K562 (cell line): ENCODE measurements around the gene ZKSCAN4.

ENCODE experiments used
- GABPB1 ChIP-seq: sonication (generic); formaldehyde crosslinking; IDR thresholded peaks from 2 replicates; pipeline ENCODE4 v1.8.0; 2022; ENCODE audit warnings: mild to moderate bottlenecking, missing genetic modification reagents
- GATAD2A ChIP-seq: fragments of 450-650 bp; IDR thresholded peaks from 2 replicates; pipeline ENCODE4 v1.6.1; 2017
- ZNF263 ChIP-seq: sonication (generic); formaldehyde crosslinking; IDR thresholded peaks from 2 replicates; pipeline ENCODE4 v1.8.0; 2022; ENCODE audit warnings: mild to moderate bottlenecking, missing genetic modification reagents, borderline replicate concordance
- ZNF644 ChIP-seq: fragments of 200-800 bp; sonication (Bioruptor generic); IDR thresholded peaks from 2 replicates; pipeline ENCODE4 v1.6.1; 2016; ENCODE audit warnings: low read depth, missing genetic modification characterization, missing compliant biosample characterization
- TF ChIP-seq, protein P1 (sequence below), 2 experiments: fragments of 450-650 bp; formaldehyde crosslinking in 1 of 2; IDR thresholded peaks; 2 replicates each; pipeline versions ENCODE4 v1.4.0 to v1.6.1; 2014 to 2020; ENCODE audit warnings: mild to moderate bottlenecking in 2 of 2, borderline replicate concordance in 1 of 2, low read depth in 1 of 2
- TF ChIP-seq, protein P2 (sequence below), 3 experiments: IDR thresholded peaks in 2 of 3; conservative IDR thresholded peaks in 1 of 3; 2 replicates each; pipeline ENCODE4 v1.5.1; 2011 to 2012; ENCODE audit warnings: low read length in 3 of 3, mild to moderate bottlenecking in 3 of 3, control low read depth in 2 of 3, improper control_type of control experiment in 1 of 3, inconsistent platforms in 1 of 3, low read depth in 1 of 3, mixed read lengths in 1 of 3, moderate library complexity in 1 of 3; ENCODE audit not compliant: insufficient read depth in 2 of 3
- TF ChIP-seq, protein P3 (sequence below): fragments of 250-450 bp; sonication (Bioruptor Pico); IDR thresholded peaks from 2 replicates; pipeline ENCODE4 v1.8.0; 2021; ENCODE audit warnings: borderline replicate concordance, mild to moderate bottlenecking, moderate library complexity; ENCODE audit not compliant: poor library complexity, severe bottlenecking

DNA sequence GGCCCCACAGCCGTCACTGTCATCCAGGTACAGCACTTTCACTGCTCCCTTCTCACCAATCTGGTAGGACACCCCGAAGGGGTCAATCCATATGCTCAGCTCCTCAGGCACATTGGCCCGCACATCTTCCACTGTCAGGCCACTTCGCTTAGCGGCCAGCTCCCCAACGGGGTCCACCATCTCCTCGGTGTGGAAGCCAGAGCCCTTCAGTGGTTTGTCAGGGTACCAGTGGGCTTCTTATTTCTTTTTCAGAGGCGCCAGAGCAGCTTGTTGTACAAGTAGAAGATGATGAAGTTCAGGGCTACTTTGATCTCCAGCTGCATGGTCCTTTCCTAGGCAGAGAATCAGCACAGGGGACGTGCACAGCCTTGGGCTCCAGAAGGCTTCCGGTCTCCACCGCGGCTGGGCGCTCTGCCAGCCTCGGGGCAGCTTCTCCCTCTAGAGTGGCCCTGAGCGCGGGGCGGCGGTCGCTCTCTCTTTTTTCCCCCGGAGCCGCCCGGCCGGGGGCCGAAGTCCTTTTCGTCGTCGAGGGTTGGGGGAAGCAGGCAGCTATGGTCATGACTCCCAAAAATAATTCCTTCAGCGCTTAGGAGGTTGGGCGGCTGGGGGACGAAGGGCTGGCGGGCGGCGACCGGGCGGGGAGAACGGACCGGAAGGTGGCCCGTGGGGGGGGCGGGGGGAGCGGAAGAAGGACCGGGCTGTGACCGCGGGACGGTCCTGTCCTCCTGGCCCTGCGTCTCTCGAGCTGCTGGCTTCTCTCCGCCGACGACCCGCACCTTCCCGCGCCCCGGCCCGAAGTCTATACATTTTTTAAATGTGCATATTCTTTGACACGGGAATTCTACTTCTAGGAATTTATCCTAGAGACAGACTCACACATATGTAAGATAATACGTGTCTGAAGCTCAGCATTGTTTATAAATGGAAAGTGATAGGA is 33.5 kb downstream of the ZKSCAN4 start:
- TF ChIP-seq, protein P1, sequence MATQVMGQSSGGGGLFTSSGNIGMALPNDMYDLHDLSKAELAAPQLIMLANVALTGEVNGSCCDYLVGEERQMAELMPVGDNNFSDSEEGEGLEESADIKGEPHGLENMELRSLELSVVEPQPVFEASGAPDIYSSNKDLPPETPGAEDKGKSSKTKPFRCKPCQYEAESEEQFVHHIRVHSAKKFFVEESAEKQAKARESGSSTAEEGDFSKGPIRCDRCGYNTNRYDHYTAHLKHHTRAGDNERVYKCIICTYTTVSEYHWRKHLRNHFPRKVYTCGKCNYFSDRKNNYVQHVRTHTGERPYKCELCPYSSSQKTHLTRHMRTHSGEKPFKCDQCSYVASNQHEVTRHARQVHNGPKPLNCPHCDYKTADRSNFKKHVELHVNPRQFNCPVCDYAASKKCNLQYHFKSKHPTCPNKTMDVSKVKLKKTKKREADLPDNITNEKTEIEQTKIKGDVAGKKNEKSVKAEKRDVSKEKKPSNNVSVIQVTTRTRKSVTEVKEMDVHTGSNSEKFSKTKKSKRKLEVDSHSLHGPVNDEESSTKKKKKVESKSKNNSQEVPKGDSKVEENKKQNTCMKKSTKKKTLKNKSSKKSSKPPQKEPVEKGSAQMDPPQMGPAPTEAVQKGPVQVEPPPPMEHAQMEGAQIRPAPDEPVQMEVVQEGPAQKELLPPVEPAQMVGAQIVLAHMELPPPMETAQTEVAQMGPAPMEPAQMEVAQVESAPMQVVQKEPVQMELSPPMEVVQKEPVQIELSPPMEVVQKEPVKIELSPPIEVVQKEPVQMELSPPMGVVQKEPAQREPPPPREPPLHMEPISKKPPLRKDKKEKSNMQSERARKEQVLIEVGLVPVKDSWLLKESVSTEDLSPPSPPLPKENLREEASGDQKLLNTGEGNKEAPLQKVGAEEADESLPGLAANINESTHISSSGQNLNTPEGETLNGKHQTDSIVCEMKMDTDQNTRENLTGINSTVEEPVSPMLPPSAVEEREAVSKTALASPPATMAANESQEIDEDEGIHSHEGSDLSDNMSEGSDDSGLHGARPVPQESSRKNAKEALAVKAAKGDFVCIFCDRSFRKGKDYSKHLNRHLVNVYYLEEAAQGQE (IDR thresholded peaks at IDR 0.05; ENCODE audit: borderline replicate concordance), result peak; percentile 15; the same call in 1 of the 2 replicates
- TF ChIP-seq, protein P1 (CRISPR knock-in tag; IDR thresholded peaks at IDR 0.05; ENCODE audit: low read depth), result no peak
- TF ChIP-seq, protein P2, sequence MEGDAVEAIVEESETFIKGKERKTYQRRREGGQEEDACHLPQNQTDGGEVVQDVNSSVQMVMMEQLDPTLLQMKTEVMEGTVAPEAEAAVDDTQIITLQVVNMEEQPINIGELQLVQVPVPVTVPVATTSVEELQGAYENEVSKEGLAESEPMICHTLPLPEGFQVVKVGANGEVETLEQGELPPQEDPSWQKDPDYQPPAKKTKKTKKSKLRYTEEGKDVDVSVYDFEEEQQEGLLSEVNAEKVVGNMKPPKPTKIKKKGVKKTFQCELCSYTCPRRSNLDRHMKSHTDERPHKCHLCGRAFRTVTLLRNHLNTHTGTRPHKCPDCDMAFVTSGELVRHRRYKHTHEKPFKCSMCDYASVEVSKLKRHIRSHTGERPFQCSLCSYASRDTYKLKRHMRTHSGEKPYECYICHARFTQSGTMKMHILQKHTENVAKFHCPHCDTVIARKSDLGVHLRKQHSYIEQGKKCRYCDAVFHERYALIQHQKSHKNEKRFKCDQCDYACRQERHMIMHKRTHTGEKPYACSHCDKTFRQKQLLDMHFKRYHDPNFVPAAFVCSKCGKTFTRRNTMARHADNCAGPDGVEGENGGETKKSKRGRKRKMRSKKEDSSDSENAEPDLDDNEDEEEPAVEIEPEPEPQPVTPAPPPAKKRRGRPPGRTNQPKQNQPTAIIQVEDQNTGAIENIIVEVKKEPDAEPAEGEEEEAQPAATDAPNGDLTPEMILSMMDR (IDR thresholded peaks at IDR 0.05 in 2 of 3, conservative IDR thresholded peaks at IDR 0.05 in 1 of 3; ENCODE audit: insufficient read depth in 2 of 3, low read depth in 1 of 3, low read length in 3 of 3), result peak in 2 of 3 experiments; percentile 13 to 32; a peak in 1 of 6 replicates
- TF ChIP-seq, protein P3, sequence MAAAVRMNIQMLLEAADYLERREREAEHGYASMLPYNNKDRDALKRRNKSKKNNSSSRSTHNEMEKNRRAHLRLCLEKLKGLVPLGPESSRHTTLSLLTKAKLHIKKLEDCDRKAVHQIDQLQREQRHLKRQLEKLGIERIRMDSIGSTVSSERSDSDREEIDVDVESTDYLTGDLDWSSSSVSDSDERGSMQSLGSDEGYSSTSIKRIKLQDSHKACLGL (CRISPR knock-in tag), result no peak
- peak; percentile 81 for TF ChIP-seq GABPB1 (CRISPR knock-in tag)
- no peak for TF ChIP-seq ZNF263 (CRISPR knock-in tag)
- TF ChIP-seq ZNF644, result no peak
- TF ChIP-seq GATAD2A, result no peak
